H9 (cell line): ENCODE data around the gene KCNA2. TPM values are rescaled to one million over a fixed set of nuclear protein-coding genes. Genes with fewer than 3 reads are reported as not detected.

Experiments
- DNase-seq: peaks from one replicate; pipeline ENCODE4 v3.0.0-alpha.2; 2017
- H2AFZ ChIP-seq: one replicate; pipeline ENCODE4 v1.6.1; 2013; ENCODE audit warnings: mild to moderate bottlenecking, low read length, control low read depth, moderate library complexity
- H2AK5ac ChIP-seq: 2 replicates; pipeline ENCODE4 v1.6.1; 2013; ENCODE audit warnings: low read length, control low read depth, mixed read lengths; ENCODE audit not compliant: insufficient read length
- H2BK120ac ChIP-seq: one replicate; pipeline ENCODE4 v1.6.1; 2013; ENCODE audit warnings: low read depth, mild to moderate bottlenecking, low read length, control low read depth, inconsistent platforms; ENCODE audit not compliant: poor library complexity, severe bottlenecking
- H2BK12ac ChIP-seq: 2 replicates; pipeline ENCODE4 v1.6.1; 2013; ENCODE audit warnings: low read length, control low read depth, mixed read lengths, low read depth; ENCODE audit not compliant: insufficient read length
- H2BK15ac ChIP-seq: 2 replicates; pipeline ENCODE4 v1.6.1; 2013; ENCODE audit warnings: low read depth, low read length, control low read depth
- H2BK20ac ChIP-seq: one replicate; pipeline ENCODE4 v1.6.1; 2013; ENCODE audit warnings: low read depth, mild to moderate bottlenecking, low read length, control low read depth, inconsistent platforms; ENCODE audit not compliant: poor library complexity, severe bottlenecking
- H2BK5ac ChIP-seq: 2 replicates; pipeline ENCODE4 v1.6.1; 2013; ENCODE audit warnings: low read length, control low read depth, mixed read lengths; ENCODE audit not compliant: insufficient read length
- H3K14ac ChIP-seq: 2 replicates; pipeline ENCODE4 v1.6.1; 2013; ENCODE audit warnings: low read length, control low read depth; ENCODE audit not compliant: insufficient read depth
- H3K18ac ChIP-seq: 2 replicates; pipeline ENCODE4 v1.6.1; 2013; ENCODE audit warnings: low read depth, mild to moderate bottlenecking, mixed read lengths, low read length, control low read depth; ENCODE audit not compliant: insufficient read length
- H3K23ac ChIP-seq: 2 replicates; pipeline ENCODE4 v1.6.1; 2013; ENCODE audit warnings: low read length, control low read depth, mixed read lengths, low read depth; ENCODE audit not compliant: insufficient read length
- H3K23me2 ChIP-seq: 2 replicates; pipeline ENCODE4 v1.6.1; 2013; ENCODE audit warnings: low read depth, mild to moderate bottlenecking, mixed read lengths, low read length, control low read depth; ENCODE audit not compliant: insufficient read length, poor library complexity, severe bottlenecking
- H3K27ac ChIP-seq: 2 replicates; pipeline ENCODE4 v1.5.1; 2013; ENCODE audit warnings: low read length, control low read depth, mixed read lengths, low read depth; ENCODE audit not compliant: insufficient read length
- H3K27me3 ChIP-seq: 2 replicates; pipeline ENCODE4 v1.6.1; 2013; ENCODE audit warnings: low read length, control low read depth, inconsistent platforms; ENCODE audit not compliant: insufficient read depth
- H3K4ac ChIP-seq: 2 replicates; pipeline ENCODE4 v1.6.1; 2013; ENCODE audit warnings: low read depth, mild to moderate bottlenecking, control low read depth, inconsistent platforms, low read length, moderate library complexity
- H3K4me1 ChIP-seq: 2 replicates; pipeline ENCODE4 v1.6.1; 2013; ENCODE audit warnings: low read length, control low read depth, inconsistent platforms; ENCODE audit not compliant: insufficient read depth
- H3K4me2 ChIP-seq: 2 replicates; pipeline ENCODE4 v1.6.1; 2013; ENCODE audit warnings: low read length, control low read depth, mixed read lengths; ENCODE audit not compliant: insufficient read length, insufficient read depth
- H3K56ac ChIP-seq: 2 replicates; pipeline ENCODE4 v1.6.1; 2013; ENCODE audit warnings: low read depth, mild to moderate bottlenecking, mixed read lengths, low read length, control low read depth; ENCODE audit not compliant: insufficient read length
- H3K79me1 ChIP-seq: 2 replicates; pipeline ENCODE4 v1.6.1; 2013; ENCODE audit warnings: low read depth, mild to moderate bottlenecking, moderate library complexity, low read length, control low read depth, inconsistent platforms; ENCODE audit not compliant: insufficient read depth, poor library complexity, severe bottlenecking
- H3K79me2 ChIP-seq: 2 replicates; pipeline ENCODE4 v1.6.1; 2013; ENCODE audit warnings: low read length, control low read depth, inconsistent platforms; ENCODE audit not compliant: insufficient read depth
- H3K9ac ChIP-seq: 2 replicates; pipeline ENCODE4 v1.6.1; 2013; ENCODE audit warnings: low read length, control low read depth, mixed read lengths; ENCODE audit not compliant: insufficient read length; ENCODE audit errors: extremely low read depth
- H3K9me3 ChIP-seq: one replicate; pipeline ENCODE4 v1.6.1; 2013; ENCODE audit warnings: low read depth, low read length, inconsistent platforms; ENCODE audit not compliant: control insufficient read depth
- H3T11ph ChIP-seq: one replicate; pipeline ENCODE4 v1.6.1; 2013; ENCODE audit warnings: mild to moderate bottlenecking, low read length, control low read depth, inconsistent platforms
- H4K20me1 ChIP-seq: one replicate; pipeline ENCODE4 v1.6.1; 2013; ENCODE audit not compliant: control insufficient read depth, insufficient read length, insufficient read depth
- H4K5ac ChIP-seq: 2 replicates; pipeline ENCODE4 v1.6.1; 2013; ENCODE audit warnings: low read depth, mild to moderate bottlenecking, mixed read lengths, low read length, control low read depth; ENCODE audit not compliant: insufficient read length
- H4K8ac ChIP-seq: replicated peaks from 2 replicates; pipeline ENCODE4 v1.6.1; 2013; ENCODE audit warnings: low read length, control low read depth, mixed read lengths, low read depth; ENCODE audit not compliant: insufficient read length
- H4K91ac ChIP-seq: 2 replicates; pipeline ENCODE4 v1.6.1; 2013; ENCODE audit warnings: low read depth, mild to moderate bottlenecking, moderate library complexity, mixed read lengths, low read length, control low read depth; ENCODE audit not compliant: insufficient read length
- H3K27ac Mint-ChIP-seq, 3 experiments: 2 replicates in 2 of 3; 3 replicates in 1 of 3; pipeline ENCODE4 v1.8.0; 2020 to 2021; ENCODE audit warnings: mixed read lengths in 3 of 3, mild to moderate bottlenecking in 1 of 3, moderate library complexity in 1 of 3
- H3K27me3 Mint-ChIP-seq: 2 replicates; pipeline ENCODE4 v1.8.0; 2021; ENCODE audit warnings: low read depth, mild to moderate bottlenecking, moderate library complexity, mixed read lengths
- H3K36me3 Mint-ChIP-seq, 3 experiments: 2 replicates in 2 of 3; 3 replicates in 1 of 3; pipeline ENCODE4 v1.8.0; 2020 to 2021; ENCODE audit warnings: low read depth in 3 of 3, mixed read lengths in 3 of 3; ENCODE audit not compliant: insufficient read depth in 1 of 3
- H3K4me1 Mint-ChIP-seq, 2 experiments: 2 replicates each; pipeline ENCODE4 v1.8.0; 2020; ENCODE audit warnings: mixed read lengths in 2 of 2
- H3K4me3 Mint-ChIP-seq, 2 experiments: 2 replicates in 1 of 2; 3 replicates in 1 of 2; pipeline ENCODE4 v1.8.0; 2020 to 2021; ENCODE audit warnings: mild to moderate bottlenecking in 2 of 2, mixed read lengths in 2 of 2, moderate library complexity in 1 of 2
- H3K9me3 Mint-ChIP-seq, 2 experiments: 2 replicates in 1 of 2; 3 replicates in 1 of 2; pipeline ENCODE4 v1.8.0; 2020; ENCODE audit warnings: mild to moderate bottlenecking in 2 of 2, mixed read lengths in 2 of 2, moderate library complexity in 1 of 2
- WGBS: extraction: QIAGEN DNeasy Blood & Tissue Kit; methylation state at CpG from one replicate; pipeline ENCODE4 v1.1.7; 2013; ENCODE audit warnings: missing lambda C conversion rate, low lambda C conversion rate, mixed read lengths; ENCODE audit not compliant: insufficient read length; ENCODE audit errors: extremely low coverage; 5-methylcytosine and 5-hydroxymethylcytosine counted together
- total RNA-seq: library from RNA; stranded (reverse); gene quantifications from 2 replicates; pipeline ENCODE4 v1.2.1, GENCODE V29; 2021
- TF ChIP-seq, protein P1 (sequence below): fragments of 200-600 bp; sonication (generic); conservative IDR thresholded peaks from 3 replicates; pipeline ENCODE4 v1.8.0; 2021; ENCODE audit warnings: antibody characterized with exemption, mild to moderate bottlenecking

The KCNA2 gene
- total RNA-seq, 1 experiment from 2014 or later: 0.33 TPM

DNA sequence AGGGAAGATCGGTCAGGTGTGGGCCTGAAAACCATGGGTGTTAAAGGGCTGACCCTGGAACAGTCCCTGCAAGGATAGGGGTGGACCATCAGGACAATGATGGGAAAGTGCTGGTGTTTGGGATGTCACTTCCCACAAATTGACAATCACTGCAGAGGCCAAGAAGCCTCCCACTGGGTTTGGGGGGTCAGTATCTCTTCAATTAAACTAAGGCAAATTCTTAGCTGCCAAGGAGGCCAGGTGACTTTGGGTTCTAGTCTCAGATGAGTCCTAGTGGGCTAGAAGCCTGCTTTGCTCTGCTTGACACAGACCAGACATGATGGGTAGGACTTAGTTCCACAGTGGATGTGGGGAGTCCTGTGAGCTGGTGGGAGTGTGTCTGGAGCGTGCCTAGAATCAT, 29.3 kb upstream of the KCNA2 start:
- no peak overlapping the region for H3K27ac Mint-ChIP-seq
- H2BK5ac ChIP-seq: no peak overlapping the region
- WGBS: no CpG with 5 or more reads among the region's 2 CpGs

More for the DNA sequence above, 29.3 kb upstream of the KCNA2 start:
- Mint-ChIP-seq H3K4me3 (no peak overlapping the region), H3K36me3 (no peaks in the 10 kb centered on the region), H3K9me3 (no peaks in the 10 kb centered on the region), H3K4me1 (no peaks in the 10 kb centered on the region), H3K27me3 (peaks cover 16% of the 10 kb centered on the region)
- Histone ChIP-seq H3K4me1 (no peaks in the 10 kb centered on the region), H3K23me2 (no peaks in the 10 kb centered on the region), H3K79me2 (no peaks in the 10 kb centered on the region), H4K8ac (no peak overlapping the region), H3K23ac (no peak overlapping the region), H4K5ac (no peak overlapping the region), H3K9ac (no peak overlapping the region), H4K20me1 (no peaks in the 10 kb centered on the region), H3K27me3 (no peaks in the 10 kb centered on the region), H4K91ac (no peak overlapping the region), H3K4ac (no peak overlapping the region), H2BK12ac (no peak overlapping the region), H2AFZ (no peak overlapping the region), H3K4me2 (no peak overlapping the region), H3K56ac (no peak overlapping the region), H3K79me1 (no peaks in the 10 kb centered on the region), H2BK15ac (no peak overlapping the region), H3K14ac (no peak overlapping the region), H2BK120ac (no peak overlapping the region), H3T11ph (no peak overlapping the region), H2BK20ac (no peak overlapping the region), H3K27ac (no peak overlapping the region), H2AK5ac (no peak overlapping the region), H3K18ac (no peak overlapping the region), H3K9me3 (no peaks in the 10 kb centered on the region)
- TF ChIP-seq, protein P1, sequence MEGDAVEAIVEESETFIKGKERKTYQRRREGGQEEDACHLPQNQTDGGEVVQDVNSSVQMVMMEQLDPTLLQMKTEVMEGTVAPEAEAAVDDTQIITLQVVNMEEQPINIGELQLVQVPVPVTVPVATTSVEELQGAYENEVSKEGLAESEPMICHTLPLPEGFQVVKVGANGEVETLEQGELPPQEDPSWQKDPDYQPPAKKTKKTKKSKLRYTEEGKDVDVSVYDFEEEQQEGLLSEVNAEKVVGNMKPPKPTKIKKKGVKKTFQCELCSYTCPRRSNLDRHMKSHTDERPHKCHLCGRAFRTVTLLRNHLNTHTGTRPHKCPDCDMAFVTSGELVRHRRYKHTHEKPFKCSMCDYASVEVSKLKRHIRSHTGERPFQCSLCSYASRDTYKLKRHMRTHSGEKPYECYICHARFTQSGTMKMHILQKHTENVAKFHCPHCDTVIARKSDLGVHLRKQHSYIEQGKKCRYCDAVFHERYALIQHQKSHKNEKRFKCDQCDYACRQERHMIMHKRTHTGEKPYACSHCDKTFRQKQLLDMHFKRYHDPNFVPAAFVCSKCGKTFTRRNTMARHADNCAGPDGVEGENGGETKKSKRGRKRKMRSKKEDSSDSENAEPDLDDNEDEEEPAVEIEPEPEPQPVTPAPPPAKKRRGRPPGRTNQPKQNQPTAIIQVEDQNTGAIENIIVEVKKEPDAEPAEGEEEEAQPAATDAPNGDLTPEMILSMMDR: no peak
- DNase-seq: no peak
